NCI-H1105 (cell line): ENCODE results near the gene LUM.
A peak's percentile ranks its signal among the peaks of the same experiment; 100 is the strongest.

Experiments used
- DNase-seq: peaks from one replicate; lab custom pipeline; 2025; lab: John Stamatoyannopoulos, UW

The LUM gene

DNA sequence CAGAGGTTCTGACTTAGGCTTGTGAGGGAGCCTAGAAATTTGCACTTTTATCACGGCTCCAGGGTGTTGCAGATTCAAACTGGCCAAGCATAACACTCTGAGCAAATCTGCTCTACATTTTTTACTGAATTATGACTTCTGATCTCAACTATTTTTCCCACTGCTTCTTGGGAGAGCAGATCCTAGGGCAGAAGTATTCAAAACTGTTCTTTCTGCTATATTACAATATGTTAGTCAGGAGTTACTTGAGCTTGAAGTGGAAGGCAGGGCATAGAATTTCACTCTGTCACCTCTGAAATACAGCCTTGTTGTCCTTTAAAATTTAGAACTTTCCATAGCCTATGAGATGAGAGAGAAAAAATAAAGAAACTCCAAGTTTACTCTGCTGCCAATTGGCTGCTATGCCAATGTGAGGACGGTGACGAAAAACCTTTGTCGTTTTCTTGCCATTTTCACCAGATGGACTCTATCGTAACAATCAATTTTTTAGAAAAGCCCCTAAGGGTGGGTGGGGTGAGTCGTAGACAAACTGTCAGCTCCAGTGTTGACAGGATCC is 37.1 kb downstream of the LUM start:
- DNase-seq: no peak

DNA sequence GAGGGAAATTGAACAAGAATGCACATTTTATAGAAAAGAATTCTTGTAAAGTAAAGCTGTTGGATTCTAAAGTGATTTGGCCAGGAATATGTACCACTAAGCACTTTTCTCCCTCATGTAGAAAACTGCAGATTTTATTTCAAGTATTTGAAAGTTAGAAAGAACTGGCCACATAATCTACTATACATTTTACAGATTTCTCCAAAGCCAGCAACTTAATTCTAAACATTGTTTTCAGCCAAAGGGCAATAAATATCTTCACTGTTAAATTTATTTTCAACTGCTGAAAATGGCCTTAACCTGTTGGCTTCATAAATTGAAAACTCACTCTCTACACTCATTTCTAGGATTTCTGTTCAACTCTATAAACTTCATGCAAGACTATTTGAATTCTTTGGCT is 37.9 kb downstream of the LUM start:
- DNase-seq: no peak

DNA sequence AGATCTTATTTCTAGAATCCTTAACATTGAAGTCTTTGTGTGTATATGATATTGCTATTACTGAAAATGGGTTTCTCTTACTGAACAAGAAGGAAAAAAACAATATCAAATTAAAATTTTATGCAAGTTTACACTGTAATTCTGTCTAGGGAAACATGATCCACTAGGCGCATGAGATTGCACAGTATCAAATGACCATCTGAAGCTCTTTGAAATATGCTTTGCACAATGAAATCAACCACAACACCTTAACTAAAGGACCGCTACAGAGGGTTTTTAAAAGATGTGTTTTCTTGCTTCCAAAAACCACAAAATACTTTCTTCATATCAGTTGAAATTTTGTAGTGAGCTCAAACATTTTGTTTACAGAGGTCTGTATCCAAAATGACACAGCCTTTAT is 38.4 kb downstream of the LUM start:
- peak; percentile 6 for DNase-seq

DNA sequence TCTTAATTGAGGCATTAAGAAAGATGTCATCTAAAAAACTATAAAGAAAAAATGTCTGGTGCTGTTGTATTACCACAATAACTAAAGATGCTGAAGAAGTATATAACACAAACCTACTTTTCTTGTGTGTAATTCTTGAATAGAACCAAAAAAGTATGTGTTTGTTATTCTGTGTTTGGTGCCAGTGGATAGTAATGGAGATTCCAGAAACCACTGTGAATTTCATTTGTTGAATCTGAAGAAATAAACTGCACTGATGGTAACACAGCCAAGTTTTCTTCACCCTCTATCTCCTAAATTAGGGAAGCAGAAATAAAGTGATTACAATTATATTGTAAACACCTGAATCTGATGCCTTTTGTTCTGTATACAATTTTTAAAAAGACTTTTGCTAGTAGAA is 40.4 kb downstream of the LUM start:
- no peak for DNase-seq

DNA sequence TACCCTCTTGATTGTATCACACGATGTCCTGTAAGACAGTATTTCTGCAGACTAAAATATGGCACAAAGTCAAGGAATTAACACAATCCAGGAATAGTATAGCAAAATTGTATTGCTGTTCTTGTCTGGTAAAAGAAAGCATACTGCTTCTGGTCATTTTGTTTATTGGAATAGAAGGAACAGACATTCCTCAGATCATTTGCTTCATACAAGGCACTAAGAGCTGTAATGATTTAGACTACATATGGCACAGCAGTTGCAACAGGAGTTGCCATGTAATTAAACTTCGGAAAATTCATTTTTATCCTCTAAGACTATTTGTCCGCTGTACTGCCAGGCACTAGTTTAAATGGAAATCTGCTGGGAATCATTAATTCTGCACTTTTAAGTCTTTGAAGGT is 45.9 kb downstream of the LUM start:
- no peak for DNase-seq

DNA sequence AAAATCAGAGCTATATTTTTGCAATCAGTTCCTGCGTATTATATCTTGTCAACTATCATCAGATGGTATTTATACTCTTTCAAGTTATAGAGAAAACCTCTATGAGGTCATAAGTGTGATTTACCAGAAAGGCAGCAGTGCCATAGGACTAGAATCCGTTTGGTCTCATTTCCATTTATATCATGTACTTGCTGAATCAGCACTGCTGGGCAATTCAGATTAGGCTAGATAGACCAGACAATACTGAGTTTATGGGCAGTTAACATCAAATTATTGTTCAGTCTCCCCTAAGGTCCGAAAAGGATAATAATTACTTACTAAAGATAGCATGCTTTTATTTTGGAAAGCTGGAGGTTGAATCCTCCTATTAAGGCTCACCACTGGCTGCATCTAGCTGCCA is 46.7 kb downstream of the LUM start:
- no peak for DNase-seq

DNA sequence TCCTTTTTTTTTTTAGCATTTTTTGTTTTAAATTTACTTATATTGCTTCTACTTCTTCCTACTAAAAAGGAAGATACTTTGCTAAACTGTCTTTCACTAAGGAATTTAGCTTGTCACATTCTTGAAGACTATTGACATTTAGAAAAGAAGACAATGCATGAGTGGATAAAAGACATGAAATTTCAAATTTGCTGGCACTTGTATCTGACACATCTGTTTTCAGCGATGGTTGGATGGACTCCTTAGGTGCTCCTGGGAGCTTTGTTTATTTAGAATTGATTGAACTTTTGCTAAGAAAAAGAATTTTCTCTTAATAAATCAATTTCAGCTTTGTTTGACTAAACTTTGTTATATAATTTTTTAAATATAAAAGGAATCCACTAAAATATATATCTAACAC is 50.2 kb downstream of the LUM start:
- DNase-seq: no peak

DNA sequence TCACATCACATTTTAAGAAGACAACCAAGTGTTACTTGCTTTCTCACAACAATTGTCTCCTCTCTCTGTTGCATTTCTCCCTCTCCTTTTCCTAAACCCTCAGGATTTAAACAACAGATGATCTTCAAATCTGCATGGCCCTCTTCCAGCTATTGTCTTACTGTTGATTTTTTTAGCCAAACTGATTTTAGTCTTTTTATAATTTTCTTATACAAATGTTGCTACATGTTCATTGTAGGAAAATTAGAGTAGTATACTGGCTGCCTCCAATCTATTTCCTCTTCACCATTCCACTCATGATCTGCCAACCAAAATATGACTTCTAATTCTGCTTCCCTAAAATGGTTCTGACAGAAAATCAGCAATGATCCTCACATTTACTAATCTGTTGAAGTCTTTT is 52.1 kb downstream of the LUM start:
- no peak for DNase-seq

DNA sequence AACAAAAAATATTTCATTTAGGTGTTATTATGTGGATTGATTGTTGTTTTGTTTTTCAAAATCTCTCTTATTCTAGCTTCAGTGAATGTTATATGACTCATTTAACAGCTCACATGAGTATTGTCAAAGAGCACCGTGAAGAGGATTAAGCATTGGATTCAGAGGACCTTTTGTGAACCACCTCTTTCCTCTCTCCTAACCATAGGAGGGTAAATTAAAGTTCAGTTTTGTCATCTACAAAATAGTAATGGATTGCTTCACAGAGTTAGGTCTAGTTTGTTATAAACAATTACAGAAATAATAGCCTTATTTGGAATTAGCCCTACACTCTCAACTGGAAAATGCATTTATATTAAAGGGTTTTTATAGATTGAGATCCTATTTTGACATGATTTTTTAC is 52.5 kb downstream of the LUM start:
- no peak for DNase-seq

DNA sequence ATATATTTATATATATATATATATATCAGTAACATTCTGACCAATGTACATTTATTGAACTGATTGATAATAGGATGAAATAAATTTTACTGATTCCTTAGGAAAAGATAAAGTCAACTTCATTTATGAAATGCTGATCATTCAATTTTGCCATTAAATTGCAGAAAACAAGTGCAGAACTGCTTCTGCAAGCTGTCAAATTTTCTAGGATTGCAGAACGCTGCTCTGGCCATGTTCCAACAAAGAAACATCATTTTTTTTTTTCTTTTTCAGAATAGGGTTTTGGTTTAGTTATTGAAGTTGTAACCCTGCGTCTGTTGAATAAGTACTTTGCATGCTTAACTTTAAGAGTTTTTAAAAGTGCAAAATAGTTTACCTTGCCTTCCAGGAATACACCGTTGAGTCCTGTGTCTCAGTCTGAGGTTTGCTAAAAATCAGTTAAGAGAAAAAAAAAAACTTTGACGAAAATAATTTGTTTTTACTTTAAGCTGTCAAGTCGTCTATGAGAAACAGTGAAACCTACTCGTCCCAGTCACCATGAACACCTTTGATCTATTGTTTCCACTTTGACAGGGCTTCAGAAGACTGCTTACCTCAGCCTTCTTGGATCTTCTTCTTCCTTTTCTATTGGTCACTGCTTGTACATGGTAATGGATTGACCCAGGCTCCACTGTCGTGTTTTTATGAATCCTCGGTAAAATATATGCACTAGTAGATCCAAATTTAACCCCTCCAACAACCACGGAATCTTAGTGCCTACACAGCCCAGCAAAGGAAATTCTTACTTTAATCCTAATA is 53.7 kb downstream of the LUM start, which contains the start of gene KERA:
TSS of gene KERA (minus strand) at position 657 of the 798 bp plus-strand sequence. CDS start 1,743 bp downstream, outside the sequence.
- DNase-seq: no peak

DNA sequence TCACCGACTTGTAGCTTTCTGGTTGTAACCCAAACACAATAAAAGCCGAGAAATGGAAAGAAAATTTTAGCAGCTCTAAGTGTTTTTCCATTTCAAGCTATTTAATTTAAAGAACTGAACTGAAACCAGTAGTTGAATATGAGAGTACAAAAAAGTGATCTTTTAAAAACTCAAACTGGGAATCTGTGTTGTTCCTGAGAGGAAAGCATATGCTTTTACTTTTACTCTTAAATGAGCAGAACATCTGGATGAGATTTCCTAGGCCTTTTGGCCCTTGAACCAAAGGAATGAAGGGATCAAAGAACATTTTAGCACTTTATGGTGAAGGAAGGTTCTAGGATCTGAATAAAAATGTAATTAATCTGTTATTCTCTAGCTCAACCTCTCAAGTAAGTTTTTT is 54.8 kb downstream of the LUM start:
- no peak for DNase-seq

DNA sequence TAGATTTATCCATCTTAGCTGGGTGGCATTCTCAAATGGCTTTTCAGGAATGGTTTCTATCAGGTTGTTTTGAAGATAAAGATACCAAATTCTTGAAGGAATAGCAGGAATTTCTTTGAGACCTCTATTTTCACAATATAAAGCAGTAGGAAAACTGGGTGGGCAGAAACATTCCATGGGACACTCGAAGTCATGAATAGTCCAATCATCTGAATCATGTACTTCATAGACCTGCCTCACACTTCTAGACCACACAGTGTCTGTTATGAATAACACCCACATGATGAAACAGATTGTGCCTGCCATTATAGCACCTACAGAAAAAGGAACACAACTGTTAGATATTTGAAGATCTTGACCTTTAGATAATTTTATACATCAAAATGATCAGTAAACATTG is 55.3 kb downstream of the LUM start:
- no peak for DNase-seq

DNA sequence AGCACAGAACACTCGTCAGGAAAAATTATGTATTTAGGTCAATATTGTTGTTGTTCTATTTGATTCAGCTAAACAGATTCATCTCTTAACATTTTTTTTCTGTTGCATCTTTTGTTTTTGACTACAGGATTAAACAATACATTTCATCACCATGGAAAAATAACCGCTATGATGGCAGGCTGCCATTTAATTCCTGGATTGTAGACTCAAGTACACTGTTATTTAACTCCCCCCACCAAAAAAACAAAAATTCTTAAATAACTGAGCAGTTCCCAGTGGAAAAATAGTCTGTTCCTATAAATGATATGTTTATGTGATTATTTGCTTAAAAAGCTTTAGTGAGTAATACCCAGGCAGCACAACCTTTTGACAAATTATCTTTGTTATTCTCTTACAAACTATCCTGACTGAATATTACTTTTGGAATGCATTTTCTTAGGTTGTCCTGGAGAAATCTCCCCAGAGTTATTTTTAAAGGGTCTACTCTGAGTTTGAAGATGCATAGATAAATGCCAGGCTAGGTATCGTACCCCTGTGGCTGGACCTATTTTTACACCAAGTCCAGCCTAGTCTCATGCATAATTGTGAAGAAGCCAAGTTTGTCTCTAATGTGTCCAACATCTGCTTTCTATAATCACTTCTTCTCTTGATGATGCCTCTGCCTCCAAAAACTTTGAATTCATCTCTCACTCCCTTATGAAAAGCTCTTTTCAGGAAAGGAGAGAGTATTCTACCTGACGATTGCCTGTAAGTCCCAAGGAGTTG is 57.2 kb downstream of the LUM start:
- no peak for DNase-seq
